Measurements from ENCODE around the gene RCBTB2.

DNA sequence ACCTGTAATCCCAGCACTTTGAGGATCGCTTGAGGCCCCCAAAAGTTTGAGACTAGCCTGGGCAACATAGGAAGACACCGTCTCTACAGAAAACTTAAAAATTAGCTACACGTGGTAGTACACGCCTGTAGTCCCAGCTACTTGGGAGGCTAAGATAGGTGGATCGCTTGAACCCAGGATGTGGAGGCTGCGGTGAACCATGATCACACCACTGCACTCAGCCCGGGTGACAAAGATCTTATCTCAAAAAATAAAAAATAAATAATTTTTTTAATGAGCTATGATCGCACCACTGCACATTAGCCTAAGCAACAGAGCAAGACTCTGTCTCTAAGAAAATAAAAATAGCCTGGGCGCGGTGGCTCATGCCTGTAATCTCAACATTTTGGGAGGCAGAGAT, 6.6 kb downstream of the RCBTB2 start:
- TF ChIP-seq CTCF (IDR thresholded peaks at IDR 0.05; ENCODE audit: low read depth, low read length, poor library complexity, severe bottlenecking) = no peak
- TF ChIP-seq EZH2phosphoT487 (IDR thresholded peaks at IDR 0.05; ENCODE audit: borderline replicate concordance, low read length) = no peak

Data from DOHH2 (cell line).